ENCODE data around the gene PSTPIP1.
A peak's percentile ranks its signal among the peaks of the same experiment; 100 is the strongest.

The PSTPIP1 gene

DNA sequence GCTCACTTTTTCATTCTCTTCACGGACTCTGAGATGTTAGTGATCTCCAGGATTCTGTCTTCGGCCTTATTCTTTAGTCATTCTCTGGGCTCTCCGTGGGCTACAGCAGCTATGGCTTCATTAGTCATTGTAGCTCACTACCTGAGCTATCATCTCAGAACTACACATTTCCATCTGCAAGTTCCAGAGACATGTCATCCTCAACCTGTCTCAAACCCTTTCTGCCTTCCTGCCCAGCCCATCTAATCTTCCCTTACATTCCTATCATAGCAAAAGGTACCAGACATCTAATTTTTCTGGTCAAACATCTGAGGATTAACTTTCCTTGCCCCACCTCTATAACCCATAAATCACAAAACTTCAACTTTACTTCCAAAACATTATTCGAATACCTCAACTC lies 62.8 kb downstream of the PSTPIP1 start:
- Histone ChIP-seq H3K27me3 (ENCODE audit: insufficient read depth, low read length, poor library complexity, severe bottlenecking) (no peaks in the 10 kb centered on the region), H3K4me1 (ENCODE audit: insufficient read depth, low read length, poor library complexity, severe bottlenecking) (peaks cover 11% of the 10 kb centered on the region), H3K4me2 (ENCODE audit: low read depth, low read length, poor library complexity, severe bottlenecking) (no peak overlapping the region), H3K4me3 (ENCODE audit: low read length, poor library complexity, severe bottlenecking) (no peak overlapping the region), H3K36me3 (ENCODE audit: insufficient read depth, low read length) (peaks cover 17% of the 10 kb centered on the region; the same call in 1 of the 2 replicates), H2AFZ (ENCODE audit: low read length) (no peak overlapping the region), H3F3A (ENCODE audit: low read depth) (no peaks in the 10 kb centered on the region), H3K9me2 (replicated peaks; ENCODE audit: low read depth, low read length) (no peaks in the 10 kb centered on the region), H3K79me2 (ENCODE audit: insufficient read depth, low read length) (peaks cover 38% of the 10 kb centered on the region), H3K9ac (ENCODE audit: low read depth, low read length, poor library complexity, severe bottlenecking) (no peak overlapping the region), H4K20me1 (ENCODE audit: insufficient read depth, low read length, poor library complexity, severe bottlenecking) (peaks cover 24% of the 10 kb centered on the region), H3K9me3 (ENCODE audit: insufficient read depth, low read depth, low read length) (no peaks in the 10 kb centered on the region)
- TF ChIP-seq EZH2phosphoT487 (IDR thresholded peaks at IDR 0.05; ENCODE audit: borderline replicate concordance): no peak
- TF ChIP-seq, protein P1, sequence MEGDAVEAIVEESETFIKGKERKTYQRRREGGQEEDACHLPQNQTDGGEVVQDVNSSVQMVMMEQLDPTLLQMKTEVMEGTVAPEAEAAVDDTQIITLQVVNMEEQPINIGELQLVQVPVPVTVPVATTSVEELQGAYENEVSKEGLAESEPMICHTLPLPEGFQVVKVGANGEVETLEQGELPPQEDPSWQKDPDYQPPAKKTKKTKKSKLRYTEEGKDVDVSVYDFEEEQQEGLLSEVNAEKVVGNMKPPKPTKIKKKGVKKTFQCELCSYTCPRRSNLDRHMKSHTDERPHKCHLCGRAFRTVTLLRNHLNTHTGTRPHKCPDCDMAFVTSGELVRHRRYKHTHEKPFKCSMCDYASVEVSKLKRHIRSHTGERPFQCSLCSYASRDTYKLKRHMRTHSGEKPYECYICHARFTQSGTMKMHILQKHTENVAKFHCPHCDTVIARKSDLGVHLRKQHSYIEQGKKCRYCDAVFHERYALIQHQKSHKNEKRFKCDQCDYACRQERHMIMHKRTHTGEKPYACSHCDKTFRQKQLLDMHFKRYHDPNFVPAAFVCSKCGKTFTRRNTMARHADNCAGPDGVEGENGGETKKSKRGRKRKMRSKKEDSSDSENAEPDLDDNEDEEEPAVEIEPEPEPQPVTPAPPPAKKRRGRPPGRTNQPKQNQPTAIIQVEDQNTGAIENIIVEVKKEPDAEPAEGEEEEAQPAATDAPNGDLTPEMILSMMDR (conservative IDR thresholded peaks at IDR 0.05; ENCODE audit: low read length): no peak

DNA sequence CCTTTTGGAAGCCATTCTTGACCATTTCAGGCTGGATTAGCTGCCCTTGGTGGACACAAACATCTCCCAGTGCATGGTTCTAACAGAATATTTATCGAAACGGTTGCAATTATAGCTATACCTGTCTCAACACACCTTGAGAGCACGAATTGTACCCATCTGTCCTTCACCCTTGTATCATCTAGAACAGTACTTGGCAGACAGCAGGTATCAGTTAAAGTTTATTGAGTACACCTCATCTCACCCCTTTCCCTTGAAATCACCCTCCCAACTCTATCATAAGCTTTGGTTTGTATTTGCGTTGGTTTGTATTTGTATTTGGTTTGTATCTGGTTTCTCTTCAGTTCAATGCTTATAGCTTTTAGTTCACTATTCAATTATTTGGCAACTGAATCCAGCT lies 63.5 kb downstream of the PSTPIP1 start:
- no peak for TF ChIP-seq EZH2phosphoT487 (IDR thresholded peaks at IDR 0.05; ENCODE audit: borderline replicate concordance)
- TF ChIP-seq, protein P1 (conservative IDR thresholded peaks at IDR 0.05; ENCODE audit: low read length): no peak
- Histone ChIP-seq H3K9me3 (ENCODE audit: insufficient read depth, low read depth, low read length) (no peaks in the 10 kb centered on the region), H3K4me3 (ENCODE audit: low read length, poor library complexity, severe bottlenecking) (no peak overlapping the region), H4K20me1 (ENCODE audit: insufficient read depth, low read length, poor library complexity, severe bottlenecking) (peaks cover 26% of the 10 kb centered on the region), H3K36me3 (ENCODE audit: insufficient read depth, low read length) (peaks cover 14% of the 10 kb centered on the region; the same call in 1 of the 2 replicates), H3F3A (ENCODE audit: low read depth) (no peaks in the 10 kb centered on the region), H3K4me2 (ENCODE audit: low read depth, low read length, poor library complexity, severe bottlenecking) (no peak overlapping the region), H3K9me2 (replicated peaks; ENCODE audit: low read depth, low read length) (no peaks in the 10 kb centered on the region), H3K9ac (ENCODE audit: low read depth, low read length, poor library complexity, severe bottlenecking) (no peak overlapping the region), H3K4me1 (ENCODE audit: insufficient read depth, low read length, poor library complexity, severe bottlenecking) (peaks cover 11% of the 10 kb centered on the region), H3K27me3 (ENCODE audit: insufficient read depth, low read length, poor library complexity, severe bottlenecking) (no peaks in the 10 kb centered on the region), H2AFZ (ENCODE audit: low read length) (no peak overlapping the region), H3K79me2 (ENCODE audit: insufficient read depth, low read length) (peaks cover 41% of the 10 kb centered on the region)

DNA sequence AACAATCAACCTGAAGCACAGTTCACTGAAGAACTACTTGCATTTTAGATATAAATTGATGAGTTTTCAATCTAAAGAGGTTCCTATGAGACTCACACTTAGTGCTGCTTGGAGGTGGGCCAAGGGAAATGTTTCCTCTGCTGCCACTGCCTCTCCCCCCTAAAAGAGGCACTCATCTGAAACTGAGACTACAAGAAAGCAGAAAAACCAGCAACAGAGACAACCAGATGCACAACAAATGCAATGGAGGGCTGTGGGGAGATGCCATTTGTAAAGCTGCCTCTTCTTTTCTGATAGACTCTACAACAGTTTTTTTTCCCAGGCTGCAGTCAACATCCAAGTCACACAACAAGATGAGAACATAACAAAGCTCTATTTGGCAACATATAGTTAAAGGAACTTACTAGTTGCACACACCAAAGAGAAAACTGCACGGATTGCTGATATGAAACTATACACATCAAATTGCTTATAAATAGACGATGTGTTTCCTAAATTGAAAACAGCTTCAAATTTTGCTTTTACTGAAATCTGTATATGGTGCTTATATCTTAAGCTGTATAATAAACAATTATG lies 64.9 kb downstream of the PSTPIP1 start:
- H2AFZ ChIP-seq (ENCODE audit: low read length): no peak overlapping the region
- peaks cover 50% of the 10 kb centered on the region for H3K79me2 ChIP-seq (ENCODE audit: insufficient read depth, low read length)
- H3K27me3 ChIP-seq (ENCODE audit: insufficient read depth, low read length, poor library complexity, severe bottlenecking): no peaks in the 10 kb centered on the region
- H3K4me3 ChIP-seq (ENCODE audit: low read length, poor library complexity, severe bottlenecking): no peak overlapping the region
- peaks cover 33% of the 10 kb centered on the region for H4K20me1 ChIP-seq (ENCODE audit: insufficient read depth, low read length, poor library complexity, severe bottlenecking)
- H3K4me1 ChIP-seq (ENCODE audit: insufficient read depth, low read length, poor library complexity, severe bottlenecking): peaks cover 23% of the 10 kb centered on the region
- H3K4me2 ChIP-seq (ENCODE audit: low read depth, low read length, poor library complexity, severe bottlenecking): peak overlapping the region; percentile 3
- TF ChIP-seq, protein P1 (conservative IDR thresholded peaks at IDR 0.05; ENCODE audit: low read length): no peak
- TF ChIP-seq EZH2phosphoT487 (IDR thresholded peaks at IDR 0.05; ENCODE audit: borderline replicate concordance): no peak
- H3F3A ChIP-seq (ENCODE audit: low read depth): no peaks in the 10 kb centered on the region
- no peak overlapping the region for H3K9ac ChIP-seq (ENCODE audit: low read depth, low read length, poor library complexity, severe bottlenecking)
- H3K36me3 ChIP-seq (ENCODE audit: insufficient read depth, low read length): peaks cover 5% of the 10 kb centered on the region; the same call in 1 of the 2 replicates
- no peaks in the 10 kb centered on the region for H3K9me3 ChIP-seq (ENCODE audit: insufficient read depth, low read depth, low read length)
- no peaks in the 10 kb centered on the region for H3K9me2 ChIP-seq (replicated peaks; ENCODE audit: low read depth, low read length)
